GM12878 (cell line): ENCODE measurements around the gene PTPRD. TPM values are rescaled to one million over a fixed set of nuclear protein-coding genes. Genes with fewer than 3 reads are reported as not detected.

Experiments used
- ATAC-seq: fragments of 200-7000 bp; cut with Tn5 transposase; 3 replicates; pipeline ENCODE4 v1.9.1; 2020; ENCODE audit warnings: mild to moderate bottlenecking, moderate library complexity
- BruUV-seq: library from RNA; stranded (reverse); fragments of 400-500 nt; replicated peaks from 2 replicates; lab custom pipeline; 2021; lab: Mats Ljungman, UMichigan
- CTCF ChIA-PET: fragments of 300-600 bp; sonication (Branson Sonifier 250); formaldehyde crosslinking; extraction: SDS; loops from one replicate; lab custom pipeline; 2021; ENCODE audit warnings: inconsistent platforms; lab: Yijun Ruan, JAX
- POLR2A ChIA-PET: fragments of 350-600 bp; formaldehyde crosslinking; extraction: SDS; loops from one replicate; lab custom pipeline; 2021; ENCODE audit warnings: inconsistent platforms; lab: Charles Lee
- RAD21 ChIA-PET: fragments of 300-600 bp; sonication (Branson Sonifier 250); formaldehyde crosslinking; loops from one replicate; lab custom pipeline; 2023; ENCODE audit warnings: antibody characterized with exemption; ENCODE audit not compliant: unreplicated experiment; lab: Charles Lee
- SMC1A ChIA-PET: fragments of 300-600 bp; sonication (Branson Sonifier 250); formaldehyde crosslinking; loops from one replicate; lab custom pipeline; 2023; ENCODE audit not compliant: unreplicated experiment, uncharacterized antibody; lab: Charles Lee
- DNase-seq: peaks from one replicate; pipeline ENCODE4 v3.0.0-alpha.2; 2011; ENCODE audit warnings: low read depth, low spot score
- FAIRE-seq: peaks from 3 replicates; lab custom pipeline; 2011; peaks lifted over from hg19 to GRCh38; lab: Jason Lieb, UNC
- H2AFZ ChIP-seq: 2 replicates; pipeline ENCODE4 v1.6.0; 2011; ENCODE audit warnings: low read depth, low read length, control low read depth; ENCODE audit not compliant: control insufficient read depth
- H3K27ac ChIP-seq: 2 replicates; pipeline ENCODE4 v1.5.1; 2011; ENCODE audit warnings: control low read depth; ENCODE audit not compliant: control insufficient read depth, insufficient read depth
- H3K27me3 ChIP-seq, 2 experiments: replicated peaks in 1 of 2; 2 replicates each; pipeline versions ENCODE4 v1.6.0 to v1.6.1; 2011; ENCODE audit warnings: low read length in 1 of 2; ENCODE audit not compliant: control insufficient read depth in 2 of 2, insufficient read depth in 2 of 2
- H3K36me3 ChIP-seq, 2 experiments: 2 replicates each; pipeline ENCODE4 v1.5.1; 2011; ENCODE audit warnings: low read length in 1 of 2; ENCODE audit not compliant: control insufficient read depth in 2 of 2, insufficient read depth in 2 of 2
- H3K4me1 ChIP-seq: 2 replicates; pipeline ENCODE4 v1.6.1; 2011; ENCODE audit warnings: mild to moderate bottlenecking, low read length, moderate library complexity, mixed read lengths; ENCODE audit not compliant: control insufficient read depth, insufficient read depth
- H3K4me2 ChIP-seq: 2 replicates; pipeline ENCODE4 v1.6.0; 2011; ENCODE audit warnings: control low read depth; ENCODE audit not compliant: control insufficient read depth, insufficient read depth
- H3K4me3 ChIP-seq: fragments of 200-600 bp; sonication (generic); 2 replicates; pipeline ENCODE4 v1.5.1; 2016
- H3K79me2 ChIP-seq: 2 replicates; pipeline ENCODE4 v1.6.0; 2011; ENCODE audit warnings: low read length; ENCODE audit not compliant: control insufficient read depth, insufficient read depth
- H3K9ac ChIP-seq: 2 replicates; pipeline ENCODE4 v1.8.0; 2011; ENCODE audit warnings: low read length, control low read depth, mixed read lengths; ENCODE audit not compliant: control insufficient read depth, insufficient read depth
- H3K9me3 ChIP-seq: replicated peaks from 3 replicates; pipeline ENCODE4 v1.5.1; 2011; ENCODE audit warnings: mild to moderate bottlenecking, low read length; ENCODE audit not compliant: control insufficient read depth, insufficient read depth
- H4K20me1 ChIP-seq: 2 replicates; pipeline ENCODE4 v1.6.0; 2011; ENCODE audit not compliant: control insufficient read depth, insufficient read depth
- ASH2L ChIP-seq: fragments of 300-600, 200-600 bp; sonication (generic); IDR thresholded peaks from 2 replicates; pipeline ENCODE4 v1.6.1; 2017; ENCODE audit warnings: low read depth, mild to moderate bottlenecking, borderline replicate concordance
- ATF7 ChIP-seq: fragments of 450-650 bp; IDR thresholded peaks from 2 replicates; pipeline ENCODE4 v1.6.1; 2016; ENCODE audit warnings: low read depth, mild to moderate bottlenecking
- BCL11A ChIP-seq: IDR thresholded peaks from 2 replicates; pipeline ENCODE4 v1.6.1; 2011; ENCODE audit warnings: low read depth, low read length
- BMI1 ChIP-seq: fragments of 450-650 bp; IDR thresholded peaks from 2 replicates; pipeline ENCODE4 v1.6.1; 2016; ENCODE audit warnings: mild to moderate bottlenecking, moderate library complexity, borderline replicate concordance
- CHD2 ChIP-seq: IDR thresholded peaks from 2 replicates; pipeline ENCODE4 v1.6.1; 2011; ENCODE audit warnings: low read depth, low read length, improper control_type of control experiment, borderline replicate concordance
- CHD4 ChIP-seq: fragments of 200-600 bp; sonication (generic); IDR thresholded peaks from 2 replicates; pipeline ENCODE4 v1.6.1; 2016; ENCODE audit warnings: mild to moderate bottlenecking
- EZH2 ChIP-seq: IDR thresholded peaks from 2 replicates; pipeline ENCODE4 v1.6.1; 2012; ENCODE audit warnings: low read depth, mild to moderate bottlenecking, control low read depth, inconsistent platforms, low read length, borderline replicate concordance; ENCODE audit not compliant: control insufficient read depth
- HDGF ChIP-seq: fragments of 450-650 bp; IDR thresholded peaks from 2 replicates; pipeline ENCODE4 v1.6.1; 2016; ENCODE audit warnings: antibody characterized with exemption
- IKZF1 ChIP-seq: fragments of 450-650 bp; conservative IDR thresholded peaks from 2 replicates; pipeline ENCODE4 v1.6.1; 2017; ENCODE audit warnings: antibody characterized with exemption, mild to moderate bottlenecking
- JUND ChIP-seq: IDR thresholded peaks from 2 replicates; pipeline ENCODE4 v1.6.1; 2012; ENCODE audit warnings: low read depth, mild to moderate bottlenecking, low read length, improper control_type of control experiment, moderate library complexity
- MEF2B ChIP-seq: fragments of 450-650 bp; IDR thresholded peaks from 2 replicates; pipeline ENCODE4 v1.6.1; 2018; ENCODE audit warnings: mild to moderate bottlenecking, moderate library complexity; ENCODE audit not compliant: partially characterized antibody, poor library complexity, severe bottlenecking
- MYB ChIP-seq: fragments of 150-350 bp; IDR thresholded peaks from 2 replicates; pipeline ENCODE4 v1.6.1; 2014; ENCODE audit warnings: mild to moderate bottlenecking, low read depth, low read length, borderline replicate concordance
- NFXL1 ChIP-seq: fragments of 450-650 bp; IDR thresholded peaks from 2 replicates; pipeline ENCODE4 v1.6.1; 2017; ENCODE audit warnings: antibody characterized with exemption, mild to moderate bottlenecking, borderline replicate concordance
- RB1 ChIP-seq: fragments of 450-650 bp; formaldehyde crosslinking; IDR thresholded peaks from 2 replicates; pipeline ENCODE4 v1.6.1; 2017; ENCODE audit warnings: mild to moderate bottlenecking, borderline replicate concordance
- SP1 ChIP-seq: IDR thresholded peaks from one replicate; pipeline ENCODE4 v1.6.1; 2011; ENCODE audit warnings: low read depth, low read length
- SREBF2 ChIP-seq: IDR thresholded peaks from 2 replicates; pipeline ENCODE4 v1.6.1; 2012; ENCODE audit warnings: mild to moderate bottlenecking, low read length
- ZSCAN29 ChIP-seq: fragments of 450-650 bp; IDR thresholded peaks from 2 replicates; pipeline ENCODE4 v1.6.1; 2017; ENCODE audit warnings: mild to moderate bottlenecking, moderate library complexity
- in situ Hi-C: fragments of 300-500 bp; cut with MboI; formaldehyde crosslinking; loops from 9 replicates; pipeline ENCODE4 v1.14.3; 2018; ENCODE audit warnings: mixed read lengths
- intact Hi-C: fragments of 100-400 bp; cut with micrococcal nuclease; formaldehyde crosslinking; loops from one replicate; pipeline ENCODE4 v1.14.2; 2022; ENCODE audit not compliant: unreplicated experiment
- polyA plus RNA-seq, 11 experiments: library from polyadenylated mRNA; depleted of rRNA in 4 of 11; unstranded in 6 of 11; stranded (reverse) in 5 of 11; fragments of >200 nt; fragmentation: Nextera tagmentation in 4 of 11; fragmentation: Illumina TruSeq in 1 of 11; extraction: Ambion mirVana in 4 of 11; extraction: Trizol in 1 of 11; gene quantifications; 1 replicate in 1 of 11; 2 replicates in 10 of 11; pipeline versions ENCODE4 v1.2.1 to v1.2.3, GENCODE V29; 2011 to 2016; ENCODE audit warnings: inconsistent platforms in 2 of 11, missing spikeins in 2 of 11, low read depth in 1 of 11
- total RNA-seq, 4 experiments: library from RNA; depleted of rRNA in 3 of 4; stranded (reverse); fragments of >200 nt in 3 of 4; fragmentation: Illumina TruSeq in 1 of 4; extraction: Trizol in 1 of 4; gene quantifications; 2 replicates each; pipeline versions ENCODE4 v1.2.1 to v1.2.3, GENCODE V29; 2013 to 2021
- TF ChIP-seq, protein P1 (sequence below): IDR thresholded peaks from 2 replicates; pipeline ENCODE4 v1.6.1; 2012; ENCODE audit warnings: low read depth, low read length, improper control_type of control experiment
- TF ChIP-seq, protein P2 (sequence below): IDR thresholded peaks from 2 replicates; pipeline ENCODE4 v1.6.1; 2011; ENCODE audit warnings: borderline replicate concordance, low read depth, mild to moderate bottlenecking, moderate library complexity, low read length; ENCODE audit not compliant: insufficient read depth, poor library complexity, severe bottlenecking

Gene PTPRD
- total and polyA plus RNA-seq, 10 of the 15 experiments (the other 5 are each of a cell fraction or from before 2014, with no cell fraction given), result under 0.01 to 0.05 (median 0.01) TPM; not detected in 7

DNA sequence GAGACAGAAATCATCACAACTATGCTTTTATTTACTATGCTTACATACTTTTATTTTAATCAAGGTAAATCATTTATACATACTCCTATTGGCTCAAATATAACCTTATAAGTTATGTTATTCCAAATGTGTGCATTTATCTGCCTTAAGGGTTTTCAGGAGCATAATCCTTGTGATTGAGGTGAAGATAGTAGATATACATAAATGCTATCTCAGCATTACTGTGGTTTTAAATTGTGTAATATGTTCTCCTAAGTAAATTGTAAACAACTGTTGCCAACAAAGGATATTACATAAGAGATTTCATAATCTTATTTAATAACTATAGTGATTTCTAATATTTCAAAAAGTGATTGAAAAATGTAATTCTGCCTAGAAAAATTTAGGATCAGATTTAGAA, 1438.4 kb downstream of the PTPRD start:
- Histone ChIP-seq H3K4me2 (no peak overlapping the region), H3K9ac (no peak overlapping the region), H3K4me3 (no peak overlapping the region), H2AFZ (no peak overlapping the region), H4K20me1 (no peaks in the 10 kb centered on the region), H3K9me3 (no peaks in the 10 kb centered on the region), H3K27me3 (no peaks in the 10 kb centered on the region), H3K27ac (no peak overlapping the region), H3K4me1 (no peaks in the 10 kb centered on the region), H3K36me3 (no peaks in the 10 kb centered on the region), H3K79me2 (no peaks in the 10 kb centered on the region)
- ATAC-seq, result no peak
- in situ Hi-C loops, result no loop called here
- ChIA-PET SMC1A (no interaction called here), RAD21 (no interaction called here), POLR2A (no interaction called here), CTCF (no interaction called here)
- no TSS peak for BruUV-seq
- TF ChIP-seq BCL11A (no peak), MEF2B (no peak), ATF7 (no peak), HDGF (no peak), SP1 (no peak), ZSCAN29 (no peak), BMI1 (no peak), RB1 (no peak), IKZF1 (no peak), ASH2L (no peak), EZH2 (no peak), MYB (no peak), CHD4 (no peak), JUND (no peak), NFXL1 (no peak), CHD2 (no peak), SREBF2 (no peak)
- TF ChIP-seq, protein P1, sequence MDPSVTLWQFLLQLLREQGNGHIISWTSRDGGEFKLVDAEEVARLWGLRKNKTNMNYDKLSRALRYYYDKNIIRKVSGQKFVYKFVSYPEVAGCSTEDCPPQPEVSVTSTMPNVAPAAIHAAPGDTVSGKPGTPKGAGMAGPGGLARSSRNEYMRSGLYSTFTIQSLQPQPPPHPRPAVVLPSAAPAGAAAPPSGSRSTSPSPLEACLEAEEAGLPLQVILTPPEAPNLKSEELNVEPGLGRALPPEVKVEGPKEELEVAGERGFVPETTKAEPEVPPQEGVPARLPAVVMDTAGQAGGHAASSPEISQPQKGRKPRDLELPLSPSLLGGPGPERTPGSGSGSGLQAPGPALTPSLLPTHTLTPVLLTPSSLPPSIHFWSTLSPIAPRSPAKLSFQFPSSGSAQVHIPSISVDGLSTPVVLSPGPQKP, result no peak
- TF ChIP-seq, protein P2, sequence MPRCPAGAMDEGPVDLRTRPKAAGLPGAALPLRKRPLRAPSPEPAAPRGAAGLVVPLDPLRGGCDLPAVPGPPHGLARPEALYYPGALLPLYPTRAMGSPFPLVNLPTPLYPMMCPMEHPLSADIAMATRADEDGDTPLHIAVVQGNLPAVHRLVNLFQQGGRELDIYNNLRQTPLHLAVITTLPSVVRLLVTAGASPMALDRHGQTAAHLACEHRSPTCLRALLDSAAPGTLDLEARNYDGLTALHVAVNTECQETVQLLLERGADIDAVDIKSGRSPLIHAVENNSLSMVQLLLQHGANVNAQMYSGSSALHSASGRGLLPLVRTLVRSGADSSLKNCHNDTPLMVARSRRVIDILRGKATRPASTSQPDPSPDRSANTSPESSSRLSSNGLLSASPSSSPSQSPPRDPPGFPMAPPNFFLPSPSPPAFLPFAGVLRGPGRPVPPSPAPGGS, result no peak
- FAIRE-seq, result no peak
- no peak for DNase-seq
- intact Hi-C loops, result no loop called here
